ENCODE measurements around the gene OR10G7. TPM values are rescaled to one million over a fixed set of nuclear protein-coding genes. Genes with fewer than 3 reads are reported as not detected.

Gene OR10G7
- polyA plus RNA-seq (2013, experiment 1 of 2) = not detected
- polyA plus RNA-seq (2013, experiment 2 of 2) = not detected

- Histone ChIP-seq H3K27ac (ENCODE audit: low read depth, low read length, severe bottlenecking) (no peak within 1 kb of the TSS), H3K4me1 (ENCODE audit: control insufficient read depth, insufficient read depth, low read length, poor library complexity, severe bottlenecking) (no peaks in the 10 kb centered on the region), H3K4me3 (ENCODE audit: extremely low read depth, insufficient read depth, low read length, poor library complexity, severe bottlenecking) (no peak within 1 kb of the TSS), H3K9me3 (ENCODE audit: control insufficient read depth, low read length) (no peaks in the 10 kb centered on the region), H3K36me3 (ENCODE audit: control insufficient read depth, insufficient read depth, low read length) (no peaks in the 10 kb centered on the region)
- 20% methylated on average over 1 of the region's 1 CpG; no CpG with 5 or more reads in 1 of the 2 experiments for WGBS, 2 experiments (ENCODE audit: insufficient coverage in 2 of 2)
These were observed at the start of gene OR10G7 for GRCh38 chr11:124041254-124041653. Gene OR10G7 (minus strand): TSS chr11:124041325. CDS start chr11:124039001, 2,324 bp downstream.

- Histone ChIP-seq H3K36me3 (ENCODE audit: control insufficient read depth, insufficient read depth, low read length) (no peaks in the 10 kb centered on the region), H3K4me3 (ENCODE audit: extremely low read depth, insufficient read depth, low read length, poor library complexity, severe bottlenecking) (no peak overlapping the region), H3K4me1 (ENCODE audit: control insufficient read depth, insufficient read depth, low read length, poor library complexity, severe bottlenecking) (no peaks in the 10 kb centered on the region), H3K9me3 (ENCODE audit: control insufficient read depth, low read length) (no peaks in the 10 kb centered on the region), H3K27ac (ENCODE audit: low read depth, low read length, severe bottlenecking) (no peak overlapping the region)
- WGBS, 2 experiments (ENCODE audit: insufficient coverage in 2 of 2) = 63 to 71% methylated on average over 5 of the region's 10 CpGs
These were observed 45.1 kb upstream of the OR10G7 start for GRCh38 chr11:124085997-124086846.

- Histone ChIP-seq H3K27ac (ENCODE audit: low read depth, low read length, severe bottlenecking) (no peak overlapping the region), H3K4me1 (ENCODE audit: control insufficient read depth, insufficient read depth, low read length, poor library complexity, severe bottlenecking) (peaks cover 4% of the 10 kb centered on the region), H3K9me3 (ENCODE audit: control insufficient read depth, low read length) (no peaks in the 10 kb centered on the region), H3K36me3 (ENCODE audit: control insufficient read depth, insufficient read depth, low read length) (no peaks in the 10 kb centered on the region), H3K4me3 (ENCODE audit: extremely low read depth, insufficient read depth, low read length, poor library complexity, severe bottlenecking) (no peak overlapping the region)
- 89 to 94% methylated on average over 2 to 3 of the region's 3 CpGs for whole genome bisulfite sequencing, 2 experiments (ENCODE audit: insufficient coverage in 2 of 2)
These were observed 44.5 kb upstream of the OR10G7 start for GRCh38 chr11:124085583-124085982.

GRCh38 chr11:124082371-124082770 lies 41.2 kb upstream of the OR10G7 start:
- Histone ChIP-seq H3K9me3 (ENCODE audit: control insufficient read depth, low read length) (no peaks in the 10 kb centered on the region), H3K36me3 (ENCODE audit: control insufficient read depth, insufficient read depth, low read length) (no peaks in the 10 kb centered on the region), H3K27ac (ENCODE audit: low read depth, low read length, severe bottlenecking) (no peak overlapping the region), H3K4me1 (ENCODE audit: control insufficient read depth, insufficient read depth, low read length, poor library complexity, severe bottlenecking) (peaks cover 7% of the 10 kb centered on the region), H3K4me3 (ENCODE audit: extremely low read depth, insufficient read depth, low read length, poor library complexity, severe bottlenecking) (no peak overlapping the region)
- WGBS, 2 experiments (ENCODE audit: insufficient coverage in 2 of 2) = 90 to 91% methylated on average over 4 of the region's 4 CpGs

GRCh38 chr11:124081483-124081882 lies 40.4 kb upstream of the OR10G7 start:
- Histone ChIP-seq H3K4me3 (ENCODE audit: extremely low read depth, insufficient read depth, low read length, poor library complexity, severe bottlenecking) (no peak overlapping the region), H3K9me3 (ENCODE audit: control insufficient read depth, low read length) (no peaks in the 10 kb centered on the region), H3K27ac (ENCODE audit: low read depth, low read length, severe bottlenecking) (no peak overlapping the region), H3K36me3 (ENCODE audit: control insufficient read depth, insufficient read depth, low read length) (no peaks in the 10 kb centered on the region), H3K4me1 (ENCODE audit: control insufficient read depth, insufficient read depth, low read length, poor library complexity, severe bottlenecking) (peaks cover 7% of the 10 kb centered on the region)
- WGBS, 2 experiments (ENCODE audit: insufficient coverage in 2 of 2) = 87% methylated on average over 3 of the region's 3 CpGs; no CpG with 5 or more reads in 1 of the 2 experiments

GRCh38 chr11:124080327-124081001 lies 39.3 kb upstream of the OR10G7 start:
- Histone ChIP-seq H3K27ac (ENCODE audit: low read depth, low read length, severe bottlenecking) (no peak overlapping the region), H3K9me3 (ENCODE audit: control insufficient read depth, low read length) (no peaks in the 10 kb centered on the region)
- 89 to 91% methylated on average over 8 of the region's 8 CpGs for WGBS, 2 experiments (ENCODE audit: insufficient coverage in 2 of 2)

GRCh38 chr11:124079631-124080326 lies 38.7 kb upstream of the OR10G7 start:
- Histone ChIP-seq H3K9me3 (ENCODE audit: control insufficient read depth, low read length) (no peaks in the 10 kb centered on the region), H3K4me3 (ENCODE audit: extremely low read depth, insufficient read depth, low read length, poor library complexity, severe bottlenecking) (no peak overlapping the region), H3K4me1 (ENCODE audit: control insufficient read depth, insufficient read depth, low read length, poor library complexity, severe bottlenecking) (peaks cover 7% of the 10 kb centered on the region), H3K27ac (ENCODE audit: low read depth, low read length, severe bottlenecking) (no peak overlapping the region), H3K36me3 (ENCODE audit: control insufficient read depth, insufficient read depth, low read length) (no peaks in the 10 kb centered on the region)
- 93 to 94% methylated on average over 4 of the region's 8 CpGs for WGBS, 2 experiments (ENCODE audit: insufficient coverage in 2 of 2)

More at GRCh38 chr11:124080327-124081001, 39.3 kb upstream of the OR10G7 start:
- peaks cover 7% of the 10 kb centered on the region for H3K4me1 ChIP-seq (ENCODE audit: control insufficient read depth, insufficient read depth, low read length, poor library complexity, severe bottlenecking)
- H3K36me3 ChIP-seq (ENCODE audit: control insufficient read depth, insufficient read depth, low read length) = no peaks in the 10 kb centered on the region
- no peak overlapping the region for H3K4me3 ChIP-seq (ENCODE audit: extremely low read depth, insufficient read depth, low read length, poor library complexity, severe bottlenecking)

- WGBS, 2 experiments (ENCODE audit: insufficient coverage in 2 of 2) = 77 to 78% methylated on average over 1 of the region's 2 CpGs
- no peaks in the 10 kb centered on the region for H3K36me3 ChIP-seq (ENCODE audit: control insufficient read depth, insufficient read depth, low read length)
- H3K4me3 ChIP-seq (ENCODE audit: extremely low read depth, insufficient read depth, low read length, poor library complexity, severe bottlenecking) = no peak overlapping the region
- H3K9me3 ChIP-seq (ENCODE audit: control insufficient read depth, low read length) = no peaks in the 10 kb centered on the region
- no peak overlapping the region for H3K27ac ChIP-seq (ENCODE audit: low read depth, low read length, severe bottlenecking)
- peaks cover 7% of the 10 kb centered on the region for H3K4me1 ChIP-seq (ENCODE audit: control insufficient read depth, insufficient read depth, low read length, poor library complexity, severe bottlenecking)
These were observed 37.5 kb upstream of the OR10G7 start for GRCh38 chr11:124078591-124078990.

GRCh38 chr11:124077266-124077665 lies 36.1 kb upstream of the OR10G7 start:
- H3K4me3 ChIP-seq (ENCODE audit: extremely low read depth, insufficient read depth, low read length, poor library complexity, severe bottlenecking) = no peak overlapping the region
- H3K9me3 ChIP-seq (ENCODE audit: control insufficient read depth, low read length) = no peaks in the 10 kb centered on the region
- no peak overlapping the region for H3K27ac ChIP-seq (ENCODE audit: low read depth, low read length, severe bottlenecking)
- peaks cover 7% of the 10 kb centered on the region for H3K4me1 ChIP-seq (ENCODE audit: control insufficient read depth, insufficient read depth, low read length, poor library complexity, severe bottlenecking)
- no peaks in the 10 kb centered on the region for H3K36me3 ChIP-seq (ENCODE audit: control insufficient read depth, insufficient read depth, low read length)
- WGBS, 2 experiments (ENCODE audit: insufficient coverage in 2 of 2) = no CpG with 5 or more reads among the region's 1 CpG

- WGBS, 2 experiments (ENCODE audit: insufficient coverage in 2 of 2) = 93 to 97% methylated on average over 27 to 29 of the region's 36 CpGs
- no peak overlapping the region for H3K27ac ChIP-seq (ENCODE audit: low read depth, low read length, severe bottlenecking)
- H3K4me3 ChIP-seq (ENCODE audit: extremely low read depth, insufficient read depth, low read length, poor library complexity, severe bottlenecking) = no peak overlapping the region
- H3K4me1 ChIP-seq (ENCODE audit: control insufficient read depth, insufficient read depth, low read length, poor library complexity, severe bottlenecking) = peaks cover 7% of the 10 kb centered on the region
- H3K9me3 ChIP-seq (ENCODE audit: control insufficient read depth, low read length) = no peaks in the 10 kb centered on the region
- no peaks in the 10 kb centered on the region for H3K36me3 ChIP-seq (ENCODE audit: control insufficient read depth, insufficient read depth, low read length)
These were observed 34.9 kb upstream of the OR10G7 start for GRCh38 chr11:124075841-124076651.
